GM12878 (cell line): ENCODE results near the gene MAD1L1. TPM values are rescaled to one million over a fixed set of nuclear protein-coding genes. Genes with fewer than 3 reads are reported as not detected.

Experiments used
- ATAC-seq: fragments of 200-7000 bp; cut with Tn5 transposase; 3 replicates; pipeline ENCODE4 v1.9.1; 2020; ENCODE audit warnings: mild to moderate bottlenecking, moderate library complexity
- BruUV-seq: library from RNA; stranded (reverse); fragments of 400-500 nt; replicated peaks from 2 replicates; lab custom pipeline; 2021; lab: Mats Ljungman, UMichigan
- CTCF ChIA-PET: fragments of 300-600 bp; sonication (Branson Sonifier 250); formaldehyde crosslinking; extraction: SDS; loops from one replicate; lab custom pipeline; 2021; ENCODE audit warnings: inconsistent platforms; lab: Yijun Ruan, JAX
- POLR2A ChIA-PET: fragments of 350-600 bp; formaldehyde crosslinking; extraction: SDS; loops from one replicate; lab custom pipeline; 2021; ENCODE audit warnings: inconsistent platforms; lab: Charles Lee
- RAD21 ChIA-PET: fragments of 300-600 bp; sonication (Branson Sonifier 250); formaldehyde crosslinking; loops from one replicate; lab custom pipeline; 2023; ENCODE audit warnings: antibody characterized with exemption; ENCODE audit not compliant: unreplicated experiment; lab: Charles Lee
- SMC1A ChIA-PET: fragments of 300-600 bp; sonication (Branson Sonifier 250); formaldehyde crosslinking; loops from one replicate; lab custom pipeline; 2023; ENCODE audit not compliant: unreplicated experiment, uncharacterized antibody; lab: Charles Lee
- DNase-seq: peaks from one replicate; pipeline ENCODE4 v3.0.0-alpha.2; 2011; ENCODE audit warnings: low read depth, low spot score
- FAIRE-seq: peaks from 3 replicates; lab custom pipeline; 2011; peaks lifted over from hg19 to GRCh38; lab: Jason Lieb, UNC
- H2AFZ ChIP-seq: 2 replicates; pipeline ENCODE4 v1.6.0; 2011; ENCODE audit warnings: low read depth, low read length, control low read depth; ENCODE audit not compliant: control insufficient read depth
- H3K27ac ChIP-seq: 2 replicates; pipeline ENCODE4 v1.5.1; 2011; ENCODE audit warnings: control low read depth; ENCODE audit not compliant: control insufficient read depth, insufficient read depth
- H3K27me3 ChIP-seq, 2 experiments: replicated peaks in 1 of 2; 2 replicates each; pipeline versions ENCODE4 v1.6.0 to v1.6.1; 2011; ENCODE audit warnings: low read length in 1 of 2; ENCODE audit not compliant: control insufficient read depth in 2 of 2, insufficient read depth in 2 of 2
- H3K36me3 ChIP-seq, 2 experiments: 2 replicates each; pipeline ENCODE4 v1.5.1; 2011; ENCODE audit warnings: low read length in 1 of 2; ENCODE audit not compliant: control insufficient read depth in 2 of 2, insufficient read depth in 2 of 2
- H3K4me1 ChIP-seq: 2 replicates; pipeline ENCODE4 v1.6.1; 2011; ENCODE audit warnings: mild to moderate bottlenecking, low read length, moderate library complexity, mixed read lengths; ENCODE audit not compliant: control insufficient read depth, insufficient read depth
- H3K4me2 ChIP-seq: 2 replicates; pipeline ENCODE4 v1.6.0; 2011; ENCODE audit warnings: control low read depth; ENCODE audit not compliant: control insufficient read depth, insufficient read depth
- H3K4me3 ChIP-seq: fragments of 200-600 bp; sonication (generic); 2 replicates; pipeline ENCODE4 v1.5.1; 2016
- H3K79me2 ChIP-seq: 2 replicates; pipeline ENCODE4 v1.6.0; 2011; ENCODE audit warnings: low read length; ENCODE audit not compliant: control insufficient read depth, insufficient read depth
- H3K9ac ChIP-seq: 2 replicates; pipeline ENCODE4 v1.8.0; 2011; ENCODE audit warnings: low read length, control low read depth, mixed read lengths; ENCODE audit not compliant: control insufficient read depth, insufficient read depth
- H3K9me3 ChIP-seq: replicated peaks from 3 replicates; pipeline ENCODE4 v1.5.1; 2011; ENCODE audit warnings: mild to moderate bottlenecking, low read length; ENCODE audit not compliant: control insufficient read depth, insufficient read depth
- H4K20me1 ChIP-seq: 2 replicates; pipeline ENCODE4 v1.6.0; 2011; ENCODE audit not compliant: control insufficient read depth, insufficient read depth
- CREB1 ChIP-seq: IDR thresholded peaks from 2 replicates; pipeline ENCODE4 v1.6.1; 2012; ENCODE audit warnings: low read depth, mild to moderate bottlenecking, inconsistent platforms
- GABPA ChIP-seq: IDR thresholded peaks from 2 replicates; pipeline ENCODE4 v1.6.1; 2014; ENCODE audit warnings: antibody characterized with exemption, low read depth, mild to moderate bottlenecking, inconsistent platforms
- IKZF2 ChIP-seq, 2 experiments: fragments of 450-650 bp; IDR thresholded peaks; 2 replicates each; pipeline ENCODE4 v1.6.1; 2017; ENCODE audit warnings: mild to moderate bottlenecking in 2 of 2, moderate library complexity in 2 of 2
- NR2C2 ChIP-seq: IDR thresholded peaks from 2 replicates; pipeline ENCODE4 v1.6.1; 2011; ENCODE audit warnings: borderline replicate concordance, low read depth; ENCODE audit not compliant: control insufficient read depth, insufficient read length
- RELA ChIP-seq: fragments of 450-650 bp; IDR thresholded peaks from 2 replicates; pipeline ENCODE4 v1.8.0; 2014; ENCODE audit warnings: borderline replicate concordance; ENCODE audit not compliant: partially characterized antibody
- TARDBP ChIP-seq: IDR thresholded peaks from 2 replicates; pipeline ENCODE4 v1.6.1; 2016; ENCODE audit warnings: borderline replicate concordance
- WGBS: methylation state at CpG from one replicate; pipeline ENCODE4 v1.1.6; 2016; ENCODE audit warnings: low lambda C conversion rate; ENCODE audit not compliant: insufficient replicate concordance, insufficient coverage; ENCODE audit errors: missing lambda C conversion rate; 5-methylcytosine and 5-hydroxymethylcytosine counted together
- in situ Hi-C: fragments of 300-500 bp; cut with MboI; formaldehyde crosslinking; loops from 9 replicates; pipeline ENCODE4 v1.14.3; 2018; ENCODE audit warnings: mixed read lengths
- intact Hi-C: fragments of 100-400 bp; cut with micrococcal nuclease; formaldehyde crosslinking; loops from one replicate; pipeline ENCODE4 v1.14.2; 2022; ENCODE audit not compliant: unreplicated experiment
- polyA plus RNA-seq, 11 experiments: library from polyadenylated mRNA; depleted of rRNA in 4 of 11; unstranded in 6 of 11; stranded (reverse) in 5 of 11; fragments of >200 nt; fragmentation: Nextera tagmentation in 4 of 11; fragmentation: Illumina TruSeq in 1 of 11; extraction: Ambion mirVana in 4 of 11; extraction: Trizol in 1 of 11; gene quantifications; 1 replicate in 1 of 11; 2 replicates in 10 of 11; pipeline versions ENCODE4 v1.2.1 to v1.2.3, GENCODE V29; 2011 to 2016; ENCODE audit warnings: inconsistent platforms in 2 of 11, missing spikeins in 2 of 11, low read depth in 1 of 11
- total RNA-seq, 4 experiments: library from RNA; depleted of rRNA in 3 of 4; stranded (reverse); fragments of >200 nt in 3 of 4; fragmentation: Illumina TruSeq in 1 of 4; extraction: Trizol in 1 of 4; gene quantifications; 2 replicates each; pipeline versions ENCODE4 v1.2.1 to v1.2.3, GENCODE V29; 2013 to 2021
- TF ChIP-seq, protein P1 (sequence below): fragments of 450-650 bp; IDR thresholded peaks from 2 replicates; pipeline ENCODE4 v1.6.1; 2016; ENCODE audit warnings: mild to moderate bottlenecking
- TF ChIP-seq, protein P2 (sequence below): fragments of 150-350 bp; IDR thresholded peaks from 2 replicates; pipeline ENCODE4 v1.6.1; 2014; ENCODE audit warnings: mild to moderate bottlenecking, low read depth, low read length
- TF ChIP-seq, protein P3 (sequence below): fragments of 450-650 bp; IDR thresholded peaks from 2 replicates; pipeline ENCODE4 v1.6.1; 2017; ENCODE audit warnings: mild to moderate bottlenecking
- TF ChIP-seq, protein P4 (sequence below): fragments of 450-650 bp; IDR thresholded peaks from 2 replicates; pipeline ENCODE4 v1.6.1; 2018; ENCODE audit warnings: mild to moderate bottlenecking, low read depth, moderate library complexity; ENCODE audit not compliant: partially characterized antibody
- TF ChIP-seq, protein P5 (sequence below): fragments of 450-650 bp; IDR thresholded peaks from 2 replicates; pipeline ENCODE4 v1.6.1; 2017; ENCODE audit warnings: borderline replicate concordance
- TF ChIP-seq, protein P6 (sequence below): fragments of 450-650 bp; conservative IDR thresholded peaks from 2 replicates; pipeline ENCODE4 v1.6.1; 2017; ENCODE audit warnings: mild to moderate bottlenecking, moderate library complexity

The MAD1L1 gene
- total and polyA plus RNA-seq, 10 of the 15 experiments (the other 5 are each of a cell fraction or from before 2014, with no cell fraction given) = 2.2 to 76.8 (median 38.3) TPM

DNA sequence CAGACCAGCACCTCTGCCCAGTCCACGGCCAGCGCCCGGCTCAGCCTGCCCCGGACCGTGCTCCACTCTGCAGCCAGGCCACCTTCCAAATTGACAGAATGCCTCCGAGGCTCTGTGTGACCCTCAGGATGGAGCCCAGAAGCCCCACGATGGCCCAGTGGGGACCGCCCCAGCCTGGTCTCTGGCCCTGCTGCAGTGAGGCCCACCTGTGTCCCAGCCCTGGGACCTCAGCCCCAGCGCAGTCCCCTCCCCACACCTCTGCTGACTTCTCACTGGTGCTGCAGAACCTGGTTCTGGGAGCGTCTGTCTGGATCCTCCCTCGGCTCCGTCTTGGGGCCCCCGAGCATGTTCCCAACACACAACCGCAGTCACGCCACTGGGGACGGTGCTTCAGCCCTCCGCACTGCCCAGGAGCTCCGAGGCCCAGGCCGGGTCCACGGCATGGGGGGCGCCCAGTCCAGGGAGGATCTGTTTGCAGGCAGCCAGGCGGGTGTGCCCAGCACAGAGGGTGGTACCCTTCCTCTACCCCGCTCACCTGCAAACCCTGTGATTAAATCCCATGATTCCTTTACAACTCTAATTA lies 314.6 kb downstream of the MAD1L1 start:
- peaks cover 0 to 7% of the 10 kb centered on the region in 2 experiments; a peak in 3 of 4 replicates for H3K36me3 ChIP-seq
- POLR2A ChIA-PET = no interaction called here
- DNase-seq = no peak
- no peak overlapping the region for H3K9ac ChIP-seq
- H3K27ac ChIP-seq = no peak overlapping the region
- intact Hi-C loops (no loop called here), in situ Hi-C loops (no loop called here)
- no peaks in the 10 kb centered on the region for H3K9me3 ChIP-seq
- BruUV-seq = no TSS peak
- no peaks in the 10 kb centered on the region for H3K27me3 ChIP-seq
- no peak overlapping the region for H2AFZ ChIP-seq
- H3K4me3 ChIP-seq = no peak overlapping the region
- CTCF ChIA-PET = no interaction called here
- H3K4me1 ChIP-seq = peaks cover 14% of the 10 kb centered on the region
- SMC1A ChIA-PET = no interaction called here
- no peak for ATAC-seq
- H3K4me2 ChIP-seq = no peak overlapping the region
- no peak for FAIRE-seq
- 92% methylated on average over 22 of the region's 23 CpGs for WGBS
- RAD21 ChIA-PET = no interaction called here
- no peaks in the 10 kb centered on the region for H4K20me1 ChIP-seq
- no peaks in the 10 kb centered on the region for H3K79me2 ChIP-seq
- TF ChIP-seq, protein P1, sequence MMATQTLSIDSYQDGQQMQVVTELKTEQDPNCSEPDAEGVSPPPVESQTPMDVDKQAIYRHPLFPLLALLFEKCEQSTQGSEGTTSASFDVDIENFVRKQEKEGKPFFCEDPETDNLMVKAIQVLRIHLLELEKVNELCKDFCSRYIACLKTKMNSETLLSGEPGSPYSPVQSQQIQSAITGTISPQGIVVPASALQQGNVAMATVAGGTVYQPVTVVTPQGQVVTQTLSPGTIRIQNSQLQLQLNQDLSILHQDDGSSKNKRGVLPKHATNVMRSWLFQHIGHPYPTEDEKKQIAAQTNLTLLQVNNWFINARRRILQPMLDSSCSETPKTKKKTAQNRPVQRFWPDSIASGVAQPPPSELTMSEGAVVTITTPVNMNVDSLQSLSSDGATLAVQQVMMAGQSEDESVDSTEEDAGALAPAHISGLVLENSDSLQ = no peak
- TF ChIP-seq NR2C2 = no peak
- TF ChIP-seq TARDBP = no peak
- no peak for TF ChIP-seq GABPA
- no peak for TF ChIP-seq RELA
- TF ChIP-seq CREB1 = no peak
- TF ChIP-seq, protein P2, sequence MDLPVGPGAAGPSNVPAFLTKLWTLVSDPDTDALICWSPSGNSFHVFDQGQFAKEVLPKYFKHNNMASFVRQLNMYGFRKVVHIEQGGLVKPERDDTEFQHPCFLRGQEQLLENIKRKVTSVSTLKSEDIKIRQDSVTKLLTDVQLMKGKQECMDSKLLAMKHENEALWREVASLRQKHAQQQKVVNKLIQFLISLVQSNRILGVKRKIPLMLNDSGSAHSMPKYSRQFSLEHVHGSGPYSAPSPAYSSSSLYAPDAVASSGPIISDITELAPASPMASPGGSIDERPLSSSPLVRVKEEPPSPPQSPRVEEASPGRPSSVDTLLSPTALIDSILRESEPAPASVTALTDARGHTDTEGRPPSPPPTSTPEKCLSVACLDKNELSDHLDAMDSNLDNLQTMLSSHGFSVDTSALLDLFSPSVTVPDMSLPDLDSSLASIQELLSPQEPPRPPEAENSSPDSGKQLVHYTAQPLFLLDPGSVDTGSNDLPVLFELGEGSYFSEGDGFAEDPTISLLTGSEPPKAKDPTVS = no peak
- TF ChIP-seq, protein P3, sequence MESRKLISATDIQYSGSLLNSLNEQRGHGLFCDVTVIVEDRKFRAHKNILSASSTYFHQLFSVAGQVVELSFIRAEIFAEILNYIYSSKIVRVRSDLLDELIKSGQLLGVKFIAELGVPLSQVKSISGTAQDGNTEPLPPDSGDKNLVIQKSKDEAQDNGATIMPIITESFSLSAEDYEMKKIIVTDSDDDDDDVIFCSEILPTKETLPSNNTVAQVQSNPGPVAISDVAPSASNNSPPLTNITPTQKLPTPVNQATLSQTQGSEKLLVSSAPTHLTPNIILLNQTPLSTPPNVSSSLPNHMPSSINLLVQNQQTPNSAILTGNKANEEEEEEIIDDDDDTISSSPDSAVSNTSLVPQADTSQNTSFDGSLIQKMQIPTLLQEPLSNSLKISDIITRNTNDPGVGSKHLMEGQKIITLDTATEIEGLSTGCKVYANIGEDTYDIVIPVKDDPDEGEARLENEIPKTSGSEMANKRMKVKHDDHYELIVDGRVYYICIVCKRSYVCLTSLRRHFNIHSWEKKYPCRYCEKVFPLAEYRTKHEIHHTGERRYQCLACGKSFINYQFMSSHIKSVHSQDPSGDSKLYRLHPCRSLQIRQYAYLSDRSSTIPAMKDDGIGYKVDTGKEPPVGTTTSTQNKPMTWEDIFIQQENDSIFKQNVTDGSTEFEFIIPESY = no peak
- TF ChIP-seq, protein P4, sequence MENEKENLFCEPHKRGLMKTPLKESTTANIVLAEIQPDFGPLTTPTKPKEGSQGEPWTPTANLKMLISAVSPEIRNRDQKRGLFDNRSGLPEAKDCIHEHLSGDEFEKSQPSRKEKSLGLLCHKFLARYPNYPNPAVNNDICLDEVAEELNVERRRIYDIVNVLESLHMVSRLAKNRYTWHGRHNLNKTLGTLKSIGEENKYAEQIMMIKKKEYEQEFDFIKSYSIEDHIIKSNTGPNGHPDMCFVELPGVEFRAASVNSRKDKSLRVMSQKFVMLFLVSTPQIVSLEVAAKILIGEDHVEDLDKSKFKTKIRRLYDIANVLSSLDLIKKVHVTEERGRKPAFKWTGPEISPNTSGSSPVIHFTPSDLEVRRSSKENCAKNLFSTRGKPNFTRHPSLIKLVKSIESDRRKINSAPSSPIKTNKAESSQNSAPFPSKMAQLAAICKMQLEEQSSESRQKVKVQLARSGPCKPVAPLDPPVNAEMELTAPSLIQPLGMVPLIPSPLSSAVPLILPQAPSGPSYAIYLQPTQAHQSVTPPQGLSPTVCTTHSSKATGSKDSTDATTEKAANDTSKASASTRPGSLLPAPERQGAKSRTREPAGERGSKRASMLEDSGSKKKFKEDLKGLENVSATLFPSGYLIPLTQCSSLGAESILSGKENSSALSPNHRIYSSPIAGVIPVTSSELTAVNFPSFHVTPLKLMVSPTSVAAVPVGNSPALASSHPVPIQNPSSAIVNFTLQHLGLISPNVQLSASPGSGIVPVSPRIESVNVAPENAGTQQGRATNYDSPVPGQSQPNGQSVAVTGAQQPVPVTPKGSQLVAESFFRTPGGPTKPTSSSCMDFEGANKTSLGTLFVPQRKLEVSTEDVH = no peak
- TF ChIP-seq, protein P5, sequence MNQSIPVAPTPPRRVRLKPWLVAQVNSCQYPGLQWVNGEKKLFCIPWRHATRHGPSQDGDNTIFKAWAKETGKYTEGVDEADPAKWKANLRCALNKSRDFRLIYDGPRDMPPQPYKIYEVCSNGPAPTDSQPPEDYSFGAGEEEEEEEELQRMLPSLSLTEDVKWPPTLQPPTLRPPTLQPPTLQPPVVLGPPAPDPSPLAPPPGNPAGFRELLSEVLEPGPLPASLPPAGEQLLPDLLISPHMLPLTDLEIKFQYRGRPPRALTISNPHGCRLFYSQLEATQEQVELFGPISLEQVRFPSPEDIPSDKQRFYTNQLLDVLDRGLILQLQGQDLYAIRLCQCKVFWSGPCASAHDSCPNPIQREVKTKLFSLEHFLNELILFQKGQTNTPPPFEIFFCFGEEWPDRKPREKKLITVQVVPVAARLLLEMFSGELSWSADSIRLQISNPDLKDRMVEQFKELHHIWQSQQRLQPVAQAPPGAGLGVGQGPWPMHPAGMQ = no peak
- TF ChIP-seq IKZF2 (IDR thresholded peaks at IDR 0.05) = no peak
- TF ChIP-seq, protein P6, sequence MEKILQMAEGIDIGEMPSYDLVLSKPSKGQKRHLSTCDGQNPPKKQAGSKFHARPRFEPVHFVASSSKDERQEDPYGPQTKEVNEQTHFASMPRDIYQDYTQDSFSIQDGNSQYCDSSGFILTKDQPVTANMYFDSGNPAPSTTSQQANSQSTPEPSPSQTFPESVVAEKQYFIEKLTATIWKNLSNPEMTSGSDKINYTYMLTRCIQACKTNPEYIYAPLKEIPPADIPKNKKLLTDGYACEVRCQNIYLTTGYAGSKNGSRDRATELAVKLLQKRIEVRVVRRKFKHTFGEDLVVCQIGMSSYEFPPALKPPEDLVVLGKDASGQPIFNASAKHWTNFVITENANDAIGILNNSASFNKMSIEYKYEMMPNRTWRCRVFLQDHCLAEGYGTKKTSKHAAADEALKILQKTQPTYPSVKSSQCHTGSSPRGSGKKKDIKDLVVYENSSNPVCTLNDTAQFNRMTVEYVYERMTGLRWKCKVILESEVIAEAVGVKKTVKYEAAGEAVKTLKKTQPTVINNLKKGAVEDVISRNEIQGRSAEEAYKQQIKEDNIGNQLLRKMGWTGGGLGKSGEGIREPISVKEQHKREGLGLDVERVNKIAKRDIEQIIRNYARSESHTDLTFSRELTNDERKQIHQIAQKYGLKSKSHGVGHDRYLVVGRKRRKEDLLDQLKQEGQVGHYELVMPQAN = no peak
